Activated CD4-positive, alpha-beta T cell treated with anti-CD3 and anti-CD28 coated beads for 36 hours (primary cell): ENCODE measurements around the gene FAM20C. TPM values are rescaled to one million over a fixed set of nuclear protein-coding genes. Genes with fewer than 3 reads are reported as not detected.

Source experiments
- ATAC-seq: fragments of 200-7000 bp; cut with Tn5 transposase; one replicate; pipeline ENCODE4 v1.10.0; 2021; ENCODE audit warnings: mild to moderate bottlenecking, moderate library complexity
- CTCF ChIA-PET: fragments of 350-600 bp; sonication (Branson Sonifier 250); formaldehyde crosslinking; loops from one replicate; lab custom pipeline; 2021; ENCODE audit warnings: antibody characterized with exemption; lab: Charles Lee
- POLR2A ChIA-PET: fragments of 350-600 bp; sonication (Branson Sonifier 250); formaldehyde crosslinking; loops from one replicate; lab custom pipeline; 2021; ENCODE audit warnings: antibody characterized with exemption, inconsistent platforms; lab: Charles Lee
- DNase-seq: peaks from one replicate; pipeline ENCODE4 v3.0.0-alpha.2; 2020
- H3K27ac Mint-ChIP-seq: one replicate; pipeline ENCODE4 v1.8.0; 2021; ENCODE audit warnings: mixed read lengths
- H3K27me3 Mint-ChIP-seq: one replicate; pipeline ENCODE4 v1.8.0; 2021; ENCODE audit warnings: mixed read lengths
- H3K36me3 Mint-ChIP-seq: one replicate; pipeline ENCODE4 v1.8.0; 2021; ENCODE audit warnings: low read depth, mixed read lengths
- H3K4me1 Mint-ChIP-seq: one replicate; pipeline ENCODE4 v1.8.0; 2021; ENCODE audit warnings: mixed read lengths
- H3K4me3 Mint-ChIP-seq: one replicate; pipeline ENCODE4 v1.8.0; 2021; ENCODE audit warnings: mild to moderate bottlenecking, moderate library complexity, mixed read lengths
- H3K9me3 Mint-ChIP-seq: one replicate; pipeline ENCODE4 v1.8.0; 2021; ENCODE audit warnings: low read depth, mixed read lengths
- intact Hi-C, 2 experiments: fragments of 100-400 bp; cut with DNase I in 1 of 2; cut with micrococcal nuclease in 1 of 2; formaldehyde crosslinking; loops; one replicate each; pipeline versions ENCODE4 v1.14.2 to v1.15.1; 2022 to 2024; cut with DNase I, micrococcal nuclease
- total RNA-seq, 2 experiments: library from RNA; stranded (reverse); gene quantifications; one replicate each; pipeline ENCODE4 v1.2.3, GENCODE V29; 2021

Gene FAM20C
- total RNA-seq, 2 experiments from 2014 or later = 0.21 to 0.59 TPM

DNA sequence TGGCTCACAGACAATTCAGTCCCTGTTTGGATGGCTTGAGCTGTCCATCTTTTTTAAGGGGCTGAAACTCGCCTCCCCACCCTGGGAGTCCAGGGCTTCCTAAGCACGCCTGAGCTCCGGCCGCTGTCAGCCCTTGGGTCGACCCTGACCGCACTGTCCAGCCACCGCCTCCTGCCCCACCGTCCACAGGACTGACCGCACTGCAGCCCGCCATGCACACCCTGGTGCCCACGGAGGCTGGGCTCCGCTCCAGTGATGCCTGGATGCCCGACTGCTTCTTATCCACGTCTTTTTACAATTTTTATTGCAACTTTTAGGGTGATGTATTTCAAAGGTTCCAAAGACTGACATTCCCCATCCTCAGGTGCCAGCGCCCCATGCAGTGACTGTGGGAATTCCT, 58.2 kb downstream of the FAM20C start:
- Mint-ChIP-seq H3K4me1 (no peaks in the 10 kb centered on the region), H3K9me3 (no peaks in the 10 kb centered on the region), H3K36me3 (no peaks in the 10 kb centered on the region), H3K27me3 (no peaks in the 10 kb centered on the region), H3K4me3 (no peak overlapping the region), H3K27ac (no peak overlapping the region)
- intact Hi-C loops = no loop called here
- POLR2A ChIA-PET = no interaction called here
- no peak for DNase-seq
- no peak for ATAC-seq
- CTCF ChIA-PET = no interaction called here

DNA sequence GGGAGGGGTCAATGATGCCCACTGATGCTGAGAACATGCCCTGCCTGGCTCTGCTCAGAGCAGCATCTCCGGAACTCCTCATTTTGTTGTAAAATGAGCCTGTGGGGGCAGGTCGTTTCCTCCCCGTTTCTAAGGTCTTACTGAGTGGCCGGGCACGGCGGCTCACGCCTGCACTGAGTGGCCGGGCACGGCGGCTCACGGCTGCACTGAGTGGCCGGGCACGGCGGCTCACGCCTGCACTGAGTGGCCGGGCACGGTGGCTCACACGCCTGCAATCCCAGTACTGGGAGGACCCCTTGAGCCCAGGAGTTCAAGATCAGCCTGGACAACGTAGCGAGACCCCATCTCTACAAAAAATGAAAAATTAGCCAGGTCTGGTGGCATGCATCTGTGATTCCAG, 58.6 kb downstream of the FAM20C start:
- ATAC-seq = no peak
- POLR2A ChIA-PET = no interaction called here

DNA sequence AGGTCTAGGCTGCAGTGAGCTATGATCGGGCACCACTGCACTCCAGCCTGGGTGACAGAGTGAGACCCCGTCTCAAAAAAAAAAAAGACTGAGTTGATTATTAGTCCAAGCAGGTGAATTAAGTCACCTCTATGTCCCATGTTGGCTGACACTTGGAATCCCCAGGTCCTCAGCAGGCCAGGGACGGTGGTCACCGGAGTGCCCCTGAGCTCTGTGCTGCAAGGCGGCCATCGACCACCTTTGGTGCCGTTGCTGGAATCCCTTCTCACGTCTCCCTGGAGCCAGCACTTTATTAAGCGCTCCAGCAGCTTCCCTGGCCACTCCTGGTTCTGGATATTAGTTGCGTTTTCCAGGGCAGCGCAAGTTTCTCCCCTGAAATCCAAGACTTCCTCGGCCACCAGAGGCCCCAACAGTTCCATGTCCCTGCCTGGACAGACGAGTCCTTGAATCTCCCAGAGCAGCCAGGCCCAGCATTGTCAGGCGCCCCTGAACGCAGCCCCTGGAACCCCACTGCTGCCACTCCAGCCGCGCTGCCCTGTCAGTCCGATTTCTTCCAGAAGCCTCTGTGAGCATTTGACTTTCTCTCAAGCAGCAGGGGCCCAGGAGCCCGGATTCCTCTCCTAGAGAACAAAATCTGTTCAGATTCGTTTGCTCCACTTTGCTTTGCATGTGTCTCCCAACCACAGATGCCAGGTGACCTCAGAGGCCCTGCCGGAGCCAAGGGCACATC, 59.2 kb downstream of the FAM20C start:
- H3K36me3 Mint-ChIP-seq = no peaks in the 10 kb centered on the region
- no peak overlapping the region for H3K4me3 Mint-ChIP-seq
- H3K27ac Mint-ChIP-seq = no peak overlapping the region
- ATAC-seq (no peak), DNase-seq (no peak)
- no peaks in the 10 kb centered on the region for H3K27me3 Mint-ChIP-seq
- intact Hi-C loops = no loop called here
- POLR2A ChIA-PET = no interaction called here
- H3K4me1 Mint-ChIP-seq = no peaks in the 10 kb centered on the region
- CTCF ChIA-PET = no interaction called here
- H3K9me3 Mint-ChIP-seq = no peaks in the 10 kb centered on the region

More for the DNA sequence above, 58.6 kb downstream of the FAM20C start:
- DNase-seq = no peak
- no peaks in the 10 kb centered on the region for H3K9me3 Mint-ChIP-seq
- intact Hi-C loops = no loop called here
- H3K27ac Mint-ChIP-seq = no peak overlapping the region
- H3K4me3 Mint-ChIP-seq = no peak overlapping the region
- H3K27me3 Mint-ChIP-seq = no peaks in the 10 kb centered on the region
- CTCF ChIA-PET = no interaction called here
- H3K4me1 Mint-ChIP-seq = no peaks in the 10 kb centered on the region
- no peaks in the 10 kb centered on the region for H3K36me3 Mint-ChIP-seq

DNA sequence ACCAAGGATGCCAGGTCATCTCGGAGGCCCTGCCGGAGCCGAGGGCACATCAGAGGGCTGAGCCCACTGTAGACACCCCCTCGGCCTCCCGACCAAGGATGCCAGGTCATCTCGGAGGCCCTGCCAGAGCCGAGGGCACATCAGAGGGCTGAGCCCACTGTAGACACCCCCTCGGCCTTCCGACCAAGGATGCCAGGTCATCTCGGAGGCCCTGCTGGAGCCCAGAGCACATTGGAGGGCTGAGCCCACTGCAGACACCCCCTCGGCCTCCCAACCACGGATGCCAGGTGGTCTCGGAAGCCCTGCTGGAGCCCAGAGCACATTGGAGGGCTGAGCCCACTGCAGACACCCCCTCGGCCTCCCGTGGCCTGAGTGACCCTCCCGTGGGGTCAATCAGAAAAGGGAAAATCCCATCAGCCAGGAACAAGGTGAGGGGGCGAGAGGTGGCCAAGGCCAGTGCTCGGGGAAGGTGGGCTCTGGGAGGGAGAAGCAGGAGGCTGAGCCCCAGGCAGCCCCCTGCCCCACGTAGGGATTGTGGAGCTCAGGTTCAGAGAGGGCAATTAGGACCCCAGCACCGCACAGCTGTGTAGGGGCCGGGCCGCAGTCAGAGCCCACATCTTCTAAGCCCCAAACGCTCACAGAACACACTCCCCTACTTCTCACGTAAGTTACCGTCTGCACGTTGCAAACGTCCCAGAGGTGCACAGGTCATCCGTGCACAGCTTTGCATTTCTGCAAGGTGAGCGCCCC, 60.0 kb downstream of the FAM20C start:
- POLR2A ChIA-PET = no interaction called here
- no peaks in the 10 kb centered on the region for H3K4me1 Mint-ChIP-seq
- H3K9me3 Mint-ChIP-seq = no peaks in the 10 kb centered on the region
- no peak overlapping the region for H3K27ac Mint-ChIP-seq
- DNase-seq = no peak
- CTCF ChIA-PET = no interaction called here
- H3K4me3 Mint-ChIP-seq = no peak overlapping the region
- ATAC-seq = no peak
- no peaks in the 10 kb centered on the region for H3K36me3 Mint-ChIP-seq
- no peaks in the 10 kb centered on the region for H3K27me3 Mint-ChIP-seq
- intact Hi-C loops = no loop called here

DNA sequence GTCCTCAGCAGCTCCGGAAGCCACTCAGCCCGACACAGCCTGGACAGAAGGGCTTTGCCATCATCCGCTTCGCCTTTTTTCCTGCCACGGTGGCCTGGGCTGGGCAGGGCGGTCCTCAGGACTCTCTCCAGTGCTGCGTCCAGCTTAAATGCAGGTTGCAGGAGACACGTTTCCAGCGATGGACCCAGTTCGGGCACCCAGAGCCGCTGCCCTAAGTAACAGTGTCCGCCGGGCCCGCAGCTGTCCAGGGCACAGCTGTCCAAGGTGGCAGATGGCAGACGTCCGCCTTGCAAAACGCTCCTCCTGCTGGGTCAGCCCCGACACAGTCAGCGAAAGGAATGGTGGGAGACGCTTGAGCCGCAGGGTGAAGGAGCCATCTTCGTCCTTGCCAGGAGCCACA, 60.6 kb downstream of the FAM20C start:
- no peaks in the 10 kb centered on the region for H3K4me1 Mint-ChIP-seq
- no peaks in the 10 kb centered on the region for H3K36me3 Mint-ChIP-seq
- POLR2A ChIA-PET = no interaction called here
- no peak for ATAC-seq
- H3K4me3 Mint-ChIP-seq = no peak overlapping the region
- DNase-seq = no peak
- H3K27me3 Mint-ChIP-seq = no peaks in the 10 kb centered on the region
- no peaks in the 10 kb centered on the region for H3K9me3 Mint-ChIP-seq
- no peak overlapping the region for H3K27ac Mint-ChIP-seq
- intact Hi-C loops = no loop called here
- CTCF ChIA-PET = no interaction called here

DNA sequence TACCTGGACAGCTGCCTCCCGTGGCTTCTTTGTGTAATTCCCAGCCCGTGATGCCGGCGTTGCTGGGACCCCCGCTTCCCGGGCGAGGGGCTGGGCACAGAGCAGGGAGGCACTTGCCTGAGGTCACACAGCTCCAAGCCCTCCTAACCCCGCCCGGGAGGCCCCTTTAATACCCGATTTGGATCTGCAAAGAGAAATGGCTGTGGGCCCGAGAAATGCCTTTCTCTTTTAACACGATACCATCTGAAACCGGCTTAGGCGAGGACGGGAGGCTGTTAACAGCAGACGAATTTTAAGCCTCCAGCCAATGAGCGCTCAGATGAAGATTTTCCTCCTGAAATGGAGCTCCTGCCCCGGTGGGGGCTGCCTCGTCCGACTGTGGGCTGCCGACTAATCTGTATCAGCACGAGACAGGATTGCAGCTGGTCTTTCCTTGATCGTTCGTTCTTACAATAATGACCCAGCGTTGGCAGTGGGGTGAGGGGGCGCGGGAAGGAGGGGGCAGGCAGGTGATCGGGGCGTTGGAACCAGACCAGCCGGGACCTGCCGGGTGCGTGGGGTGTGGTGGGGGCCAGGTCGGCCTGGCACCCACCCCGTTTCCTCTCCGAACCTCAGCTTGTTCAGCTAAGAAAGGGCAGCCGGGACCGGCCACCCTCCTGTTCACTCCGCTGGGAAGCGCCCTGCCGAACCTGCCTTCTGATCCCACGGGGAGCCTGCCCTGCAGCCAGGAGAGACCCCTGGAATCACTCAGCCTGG, 61.4 kb downstream of the FAM20C start:
- Mint-ChIP-seq H3K4me1 (no peaks in the 10 kb centered on the region), H3K36me3 (no peaks in the 10 kb centered on the region), H3K27me3 (no peaks in the 10 kb centered on the region), H3K4me3 (no peak overlapping the region), H3K9me3 (no peaks in the 10 kb centered on the region), H3K27ac (no peak overlapping the region)
- POLR2A ChIA-PET = no interaction called here
- CTCF ChIA-PET = no interaction called here
- intact Hi-C loops = no loop called here
- no peak for DNase-seq
- ATAC-seq = no peak

DNA sequence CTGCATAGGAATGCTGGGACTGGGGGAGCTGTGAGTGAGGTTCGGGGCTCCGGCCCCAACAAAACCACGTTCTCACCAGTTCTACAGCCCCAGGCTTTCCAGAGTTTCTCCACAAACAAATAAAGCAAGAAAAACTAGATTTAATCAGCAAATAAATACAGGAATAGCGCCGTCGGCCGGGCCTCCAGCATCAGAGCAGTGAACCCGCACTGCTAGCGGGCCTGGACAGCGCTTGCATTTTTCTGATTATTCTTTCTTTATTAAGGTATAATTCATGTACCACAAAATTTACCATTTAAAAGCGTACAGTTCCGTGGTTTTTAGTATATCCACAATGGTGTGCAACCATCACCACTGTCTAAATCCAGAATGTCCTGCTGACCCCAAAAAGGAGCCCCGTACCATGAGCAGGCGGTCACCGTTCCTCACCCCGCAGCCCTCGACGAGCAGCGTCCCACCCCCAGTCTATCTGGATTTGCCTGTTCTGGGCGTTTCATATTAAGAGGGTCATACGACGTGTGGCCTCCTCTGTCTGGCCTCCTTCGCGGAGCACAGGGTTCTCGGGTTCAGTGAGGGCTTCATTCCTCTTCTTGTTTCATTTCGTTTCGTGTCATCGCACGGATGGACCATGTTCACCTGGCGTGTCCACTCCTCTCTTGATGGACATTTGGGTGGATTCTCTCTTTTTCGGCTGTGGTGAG, 62.1 kb downstream of the FAM20C start:
- ATAC-seq = no peak
- Mint-ChIP-seq H3K36me3 (no peaks in the 10 kb centered on the region), H3K9me3 (no peaks in the 10 kb centered on the region), H3K4me1 (no peaks in the 10 kb centered on the region), H3K27me3 (no peaks in the 10 kb centered on the region), H3K4me3 (no peak overlapping the region), H3K27ac (no peak overlapping the region)
- no peak for DNase-seq
- CTCF ChIA-PET = no interaction called here
- intact Hi-C loops = no loop called here
- POLR2A ChIA-PET = no interaction called here

DNA sequence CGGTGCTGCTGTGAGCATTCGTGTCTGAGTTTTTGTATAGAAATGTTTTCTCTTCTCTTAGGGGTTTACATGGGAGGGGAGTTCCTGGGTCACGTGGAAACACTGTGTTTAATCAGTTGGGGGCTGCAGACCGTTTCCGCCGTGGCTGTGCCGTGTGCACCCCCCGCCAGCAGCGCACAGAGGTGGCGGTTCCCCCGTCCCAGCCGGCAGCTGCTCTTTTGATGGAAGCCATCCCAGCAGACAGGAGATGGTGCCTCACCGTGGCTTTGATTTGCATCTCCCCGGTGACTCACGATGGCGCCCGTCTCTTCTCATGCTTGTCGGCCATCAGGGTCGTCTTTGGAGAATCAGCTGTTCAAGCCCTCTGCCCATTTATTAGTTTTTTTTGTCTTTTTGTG, 62.7 kb downstream of the FAM20C start:
- no peak for DNase-seq
- no peaks in the 10 kb centered on the region for H3K4me1 Mint-ChIP-seq
- H3K27ac Mint-ChIP-seq = no peak overlapping the region
- no peak overlapping the region for H3K4me3 Mint-ChIP-seq
- CTCF ChIA-PET = no interaction called here
- no peaks in the 10 kb centered on the region for H3K36me3 Mint-ChIP-seq
- H3K27me3 Mint-ChIP-seq = no peaks in the 10 kb centered on the region
- no peak for ATAC-seq
- POLR2A ChIA-PET = no interaction called here
- intact Hi-C loops = no loop called here
- H3K9me3 Mint-ChIP-seq = no peaks in the 10 kb centered on the region

DNA sequence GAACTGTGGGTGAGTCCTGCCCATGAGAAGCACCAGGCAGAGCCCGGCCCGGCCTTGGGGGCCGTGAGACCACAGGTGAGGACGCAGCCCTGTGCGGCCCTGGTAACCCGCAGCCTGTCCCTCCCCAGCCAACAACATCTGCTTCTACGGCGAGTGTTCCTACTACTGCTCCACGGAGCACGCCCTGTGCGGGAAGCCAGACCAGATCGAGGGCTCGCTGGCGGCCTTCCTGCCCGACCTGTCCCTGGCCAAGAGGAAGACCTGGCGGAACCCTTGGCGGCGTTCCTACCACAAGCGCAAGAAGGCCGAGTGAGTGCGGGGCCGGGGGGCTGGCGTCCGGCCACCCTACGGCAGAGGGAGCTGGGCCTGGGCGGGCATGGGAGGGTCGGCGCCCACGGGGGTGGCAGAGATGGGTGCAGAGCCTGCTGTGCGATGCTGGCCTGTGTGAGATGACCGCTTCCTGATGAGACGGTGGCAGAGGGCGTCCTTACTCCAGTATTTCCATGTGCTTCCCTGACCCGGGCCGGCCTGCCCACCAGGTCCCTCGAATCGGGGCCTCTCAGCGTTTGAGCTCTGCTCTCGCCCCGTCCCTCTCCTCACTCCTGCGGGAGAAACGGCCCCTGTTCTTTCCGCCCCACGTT, 63.5 kb downstream of the FAM20C start:
- no peaks in the 10 kb centered on the region for H3K36me3 Mint-ChIP-seq
- H3K4me3 Mint-ChIP-seq = no peak overlapping the region
- no peaks in the 10 kb centered on the region for H3K4me1 Mint-ChIP-seq
- H3K27me3 Mint-ChIP-seq = no peaks in the 10 kb centered on the region
- ATAC-seq (no peak), DNase-seq (no peak)
- H3K27ac Mint-ChIP-seq = no peak overlapping the region
- H3K9me3 Mint-ChIP-seq = no peaks in the 10 kb centered on the region
- ChIA-PET CTCF (no interaction called here), POLR2A (no interaction called here)
- intact Hi-C loops = no loop called here

DNA sequence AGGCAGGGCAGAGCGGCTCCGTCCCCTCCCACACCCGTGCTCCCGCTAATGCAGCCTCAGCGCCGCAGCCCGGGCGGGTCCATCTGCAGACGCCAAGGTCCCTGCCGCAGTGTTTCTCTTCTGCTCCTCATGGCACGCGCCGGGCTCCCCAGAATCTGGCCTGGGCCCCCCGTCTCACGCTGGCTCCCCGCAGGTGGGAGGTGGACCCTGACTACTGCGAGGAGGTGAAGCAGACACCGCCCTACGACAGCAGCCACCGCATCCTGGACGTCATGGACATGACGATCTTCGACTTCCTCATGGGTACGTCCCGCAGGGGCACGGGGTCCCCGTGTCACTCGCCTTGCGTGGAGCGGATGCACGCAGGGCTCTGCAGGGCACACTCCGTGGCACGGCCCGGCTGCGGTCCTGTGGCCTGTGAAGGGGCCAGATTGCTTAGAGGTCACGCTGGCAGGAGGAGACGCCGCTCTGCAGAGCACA, 64.1 kb downstream of the FAM20C start:
- Mint-ChIP-seq H3K4me1 (no peaks in the 10 kb centered on the region), H3K27me3 (no peaks in the 10 kb centered on the region), H3K27ac (no peak overlapping the region), H3K4me3 (no peak overlapping the region), H3K36me3 (no peaks in the 10 kb centered on the region), H3K9me3 (no peaks in the 10 kb centered on the region)
- ATAC-seq (no peak), DNase-seq (no peak)
- intact Hi-C loops = no loop called here
- CTCF ChIA-PET = no interaction called here
- POLR2A ChIA-PET = no interaction called here
